Bronchus fibroblast of lung (primary cell): Measurements from ENCODE around the gene CGGBP1. TPM values are rescaled to one million over a fixed set of nuclear protein-coding genes. Genes with fewer than 3 reads are reported as not detected.

Experiments
- total RNA-seq: library from RNA; depleted of rRNA; stranded (reverse); fragments of >200 nt; gene quantifications from 2 replicates; pipeline ENCODE4 v1.2.3, GENCODE V29; 2015

The CGGBP1 gene
- total RNA-seq: 34.6 and 34.8 TPM in 2 replicates

GRCh38 chr3:88058581-88059379 is at the start of gene CGGBP1, which contains the start of gene ZNF654:
TSS of gene CGGBP1 (minus strand) at chr3:88059005. CDS start at chr3:88055976, 3,029 bp downstream.
TSS of gene ZNF654 (plus strand) at chr3:88059255. CDS start at chr3:88059320, 65 bp downstream.

Other genes with a start within 250 kb of the CGGBP1 start
- gene ZNF654, start 250 bp upstream of the CGGBP1 start, total RNA-seq: 1.8 and 3.0 TPM in 2 replicates
- gene C3orf38, start 91.0 kb upstream of the CGGBP1 start, total RNA-seq: 12.9 TPM in 2 replicates